ENCODE results near the gene MICAL2. TPM values are rescaled to one million over a fixed set of nuclear protein-coding genes. Genes with fewer than 3 reads are reported as not detected.

The MICAL2 gene
- total RNA-seq, 4 donors from 2014 or later: 109 to 197 (median 183) TPM

- TF ChIP-seq POLR2A (IDR thresholded peaks at IDR 0.05) (peak; percentile 18 to 25), CTCF (IDR thresholded peaks at IDR 0.05) (no peak)
- peak overlapping the region in 3 of 4 donors; percentile 40 to 82 (median 79) for H3K27ac ChIP-seq
- H3K4me1 ChIP-seq: peaks cover 0 to 23% (median 2%) of the 10 kb centered on the region in 4 donors
- peaks cover 0 to 51% (median 0%) of the 10 kb centered on the region in 3 donors for H3K36me3 ChIP-seq
- peak in 2 of 3 donors; percentile 77 to 88 for DNase-seq
- no peaks in the 10 kb centered on the region for H3K27me3 ChIP-seq
- H3K4me3 ChIP-seq: no peak overlapping the region
- H3K9me3 ChIP-seq: no peaks in the 10 kb centered on the region
These were observed 143.5 kb downstream of the MICAL2 start for GRCh38 chr11:12253843-12254281.

- DNase-seq: no peak
- TF ChIP-seq CTCF (IDR thresholded peaks at IDR 0.05) (no peak), POLR2A (IDR thresholded peaks at IDR 0.05) (no peak)
- H3K4me3 ChIP-seq: no peak overlapping the region
- H3K36me3 ChIP-seq: peaks cover 0 to 75% (median 0%) of the 10 kb centered on the region in 3 donors
- no peaks in the 10 kb centered on the region for H3K27me3 ChIP-seq
- H3K4me1 ChIP-seq: peaks cover 0 to 7% (median 0%) of the 10 kb centered on the region in 4 donors
- no peaks in the 10 kb centered on the region for H3K9me3 ChIP-seq
- H3K27ac ChIP-seq: peak overlapping the region in 1 of 4 donors; percentile 16
These were observed 148.1 kb downstream of the MICAL2 start for GRCh38 chr11:12258451-12258850.

GRCh38 chr11:12259956-12260355 is 149.6 kb downstream of the MICAL2 start:
- no peaks in the 10 kb centered on the region for H3K4me1 ChIP-seq
- DNase-seq: no peak
- no peak overlapping the region for H3K27ac ChIP-seq
- peaks cover 0 to 81% (median 0%) of the 10 kb centered on the region in 3 donors for H3K36me3 ChIP-seq
- H3K4me3 ChIP-seq: no peak overlapping the region
- no peaks in the 10 kb centered on the region for H3K9me3 ChIP-seq
- no peaks in the 10 kb centered on the region for H3K27me3 ChIP-seq
- TF ChIP-seq CTCF (IDR thresholded peaks at IDR 0.05): no peak

GRCh38 chr11:12260731-12261521 is 150.5 kb downstream of the MICAL2 start:
- Histone ChIP-seq H3K27ac (no peak overlapping the region), H3K4me3 (no peak overlapping the region), H3K9me3 (no peaks in the 10 kb centered on the region), H3K4me1 (no peaks in the 10 kb centered on the region), H3K36me3 (peaks cover 0 to 74% (median 0%) of the 10 kb centered on the region in 3 donors), H3K27me3 (no peaks in the 10 kb centered on the region)
- TF ChIP-seq CTCF (IDR thresholded peaks at IDR 0.05) (no peak), POLR2A (IDR thresholded peaks at IDR 0.05) (no peak)
- DNase-seq: no peak

GRCh38 chr11:12261551-12261950 is 151.2 kb downstream of the MICAL2 start:
- Histone ChIP-seq H3K4me1 (no peaks in the 10 kb centered on the region), H3K36me3 (peaks cover 0 to 68% (median 0%) of the 10 kb centered on the region in 3 donors), H3K4me3 (no peak overlapping the region), H3K27me3 (no peaks in the 10 kb centered on the region), H3K27ac (no peak overlapping the region), H3K9me3 (no peaks in the 10 kb centered on the region)
- no peak for TF ChIP-seq CTCF (IDR thresholded peaks at IDR 0.05)
- TF ChIP-seq POLR2A (IDR thresholded peaks at IDR 0.05): no peak
- no peak for DNase-seq
